Ovary (tissue), 9 donors: ENCODE data around the gene COG5. TPM values are rescaled to one million over a fixed set of nuclear protein-coding genes. Genes with fewer than 3 reads are reported as not detected.

Experiments
- DNase-seq, 5 donors: peaks; one replicate each; pipeline ENCODE4 v3.0.0-alpha.2; 2019 to 2020
- H3K27ac ChIP-seq, 2 donors: fragments of 200-600 bp; one replicate each; pipeline versions ENCODE4 v1.5.1 to v1.8.0; 2019 to 2022
- H3K27me3 ChIP-seq: fragments of 200-600 bp; one replicate; pipeline ENCODE4 v1.8.0; 2022
- H3K36me3 ChIP-seq: fragments of 200-600 bp; sonication (generic); one replicate; pipeline ENCODE4 v1.5.1; 2019
- H3K4me1 ChIP-seq: one replicate; pipeline ENCODE4 v1.8.1; 2013; ENCODE audit warnings: mild to moderate bottlenecking, moderate library complexity; ENCODE audit not compliant: insufficient read depth
- H3K4me3 ChIP-seq: fragments of 200-600 bp; sonication (generic); one replicate; pipeline ENCODE4 v1.5.1; 2017
- H3K9me3 ChIP-seq, 2 donors: fragments of 200-600 bp in 1 of 2; sonication (generic) in 1 of 2; one replicate each; pipeline versions ENCODE4 v1.5.1 to v1.8.1; 2013 to 2019; ENCODE audit warnings: mild to moderate bottlenecking in 1 of 2, moderate library complexity in 1 of 2
- EP300 ChIP-seq: sonication (generic); formaldehyde crosslinking; IDR thresholded peaks from one replicate; pipeline ENCODE4 v1.6.1; 2017; ENCODE audit warnings: antibody characterized with exemption
- POLR2A ChIP-seq: fragments of 450-650 bp; IDR thresholded peaks from one replicate; pipeline ENCODE4 v1.6.1; 2017; ENCODE audit warnings: antibody characterized with exemption, mild to moderate bottlenecking, moderate library complexity
- WGBS, 3 donors: extraction: QIAGEN DNeasy Blood & Tissue Kit in 1 of 3; methylation state at CpG; one replicate each; pipeline versions ENCODE4 v1.1.5 to v1.1.7; 2013 to 2017; 5-methylcytosine and 5-hydroxymethylcytosine counted together
- intact Hi-C, 4 donors: fragments of 100-400 bp; cut with DNase I; formaldehyde crosslinking; loops; one replicate each; pipeline versions ENCODE4 v1.11.0 to v1.15.1; 2022 to 2023
- polyA plus RNA-seq, 2 donors: library from polyadenylated mRNA; stranded (reverse); fragments of 200-250 nt in 1 of 2; fragments of 350-450 nt in 1 of 2; fragmentation: Illumina TruSeq in 1 of 2; extraction: RNeasy Lipid Tissue Mini Kit (QIAGEN cat#74804) in 1 of 2; gene quantifications; one replicate each; pipeline ENCODE4 v1.2.3, GENCODE V29; 2013 to 2014
- total RNA-seq, 7 donors: library from RNA; depleted of rRNA in 2 of 7; stranded (reverse); fragments of >200 nt in 2 of 7; fragmentation: NEBNext Ultra II Directional in 3 of 7; extraction: Animal tissue kit (Norgen Biotek cat#: 25700) in 3 of 7; gene quantifications; one replicate each; pipeline versions ENCODE4 v1.1.0 to v1.2.4, GENCODE V29; 2016 to 2023
- TF ChIP-seq, protein P1 (sequence below), 3 donors: fragments of 450-650 bp in 2 of 3; fragments of 200-600 bp in 1 of 3; IDR thresholded peaks; one replicate each; pipeline versions ENCODE4 v1.5.1 to v1.8.0; 2016 to 2022; ENCODE audit warnings: antibody characterized with exemption in 3 of 3, mild to moderate bottlenecking in 1 of 3
- donor health status: DM: no; HTN: no; CAD: no; lungs with moderate emphysema.
- donor health status: DM: no; HTN: no; CAD: no.
- donor health status: Bipolar disorder and iron deficiency.
- donor health status: DM: yes; HTN: yes; CAD: no.
- donor health status: DM: no; HTN: no; CAD: no.
- donor health status: DM: yes; HTN: yes; CAD: no.

The COG5 gene
- total and polyA plus RNA-seq, 9 donors, result 10.3 to 49.7 (median 37.6) TPM

DNA sequence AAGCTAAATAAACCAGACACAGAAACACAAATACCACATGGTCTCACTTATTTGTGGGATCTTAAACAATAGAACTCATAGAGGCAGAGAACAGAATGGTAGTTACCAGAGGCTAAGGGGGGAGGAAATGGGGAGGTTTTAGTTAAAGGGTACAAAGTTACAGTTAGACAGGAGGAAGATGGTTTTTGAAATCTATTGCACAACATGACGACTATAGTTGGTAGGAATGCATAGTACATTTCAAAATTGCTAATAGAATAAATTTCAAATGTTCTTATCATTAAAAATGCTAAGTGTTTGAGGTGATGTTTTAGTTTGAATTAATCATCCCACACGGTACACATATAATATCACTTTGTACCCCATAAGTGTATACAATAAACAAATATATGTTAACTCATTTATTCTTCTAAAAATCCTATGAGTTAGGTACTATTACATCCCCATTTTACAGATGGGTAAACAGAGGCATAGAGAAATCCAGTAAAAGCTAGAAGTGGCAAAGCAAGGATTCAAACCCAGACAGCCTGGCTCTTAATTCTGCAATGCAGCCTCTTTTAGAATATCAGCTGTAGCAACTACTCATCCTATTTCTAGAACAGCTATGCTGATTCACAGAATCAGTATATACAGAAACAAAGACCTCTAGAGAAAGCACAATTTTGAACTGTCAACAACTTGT, 344.0 kb downstream of the COG5 start:
- intact Hi-C loops, result no loop called here
- H3K9me3 ChIP-seq, result no peaks in the 10 kb centered on the region
- no peak for DNase-seq
- H3K27ac ChIP-seq, result no peak overlapping the region
- 86 to 93% (median 89%) methylated on average over 2 of the region's 2 CpGs for WGBS, 3 donors
- TF ChIP-seq, protein P1, sequence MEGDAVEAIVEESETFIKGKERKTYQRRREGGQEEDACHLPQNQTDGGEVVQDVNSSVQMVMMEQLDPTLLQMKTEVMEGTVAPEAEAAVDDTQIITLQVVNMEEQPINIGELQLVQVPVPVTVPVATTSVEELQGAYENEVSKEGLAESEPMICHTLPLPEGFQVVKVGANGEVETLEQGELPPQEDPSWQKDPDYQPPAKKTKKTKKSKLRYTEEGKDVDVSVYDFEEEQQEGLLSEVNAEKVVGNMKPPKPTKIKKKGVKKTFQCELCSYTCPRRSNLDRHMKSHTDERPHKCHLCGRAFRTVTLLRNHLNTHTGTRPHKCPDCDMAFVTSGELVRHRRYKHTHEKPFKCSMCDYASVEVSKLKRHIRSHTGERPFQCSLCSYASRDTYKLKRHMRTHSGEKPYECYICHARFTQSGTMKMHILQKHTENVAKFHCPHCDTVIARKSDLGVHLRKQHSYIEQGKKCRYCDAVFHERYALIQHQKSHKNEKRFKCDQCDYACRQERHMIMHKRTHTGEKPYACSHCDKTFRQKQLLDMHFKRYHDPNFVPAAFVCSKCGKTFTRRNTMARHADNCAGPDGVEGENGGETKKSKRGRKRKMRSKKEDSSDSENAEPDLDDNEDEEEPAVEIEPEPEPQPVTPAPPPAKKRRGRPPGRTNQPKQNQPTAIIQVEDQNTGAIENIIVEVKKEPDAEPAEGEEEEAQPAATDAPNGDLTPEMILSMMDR (IDR thresholded peaks at IDR 0.05), result no peak
- no peak for TF ChIP-seq POLR2A
- no peak for TF ChIP-seq EP300
- H3K4me1 ChIP-seq, result no peaks in the 10 kb centered on the region
- no peaks in the 10 kb centered on the region for H3K36me3 ChIP-seq
- no peak overlapping the region for H3K4me3 ChIP-seq
- no peaks in the 10 kb centered on the region for H3K27me3 ChIP-seq

DNA sequence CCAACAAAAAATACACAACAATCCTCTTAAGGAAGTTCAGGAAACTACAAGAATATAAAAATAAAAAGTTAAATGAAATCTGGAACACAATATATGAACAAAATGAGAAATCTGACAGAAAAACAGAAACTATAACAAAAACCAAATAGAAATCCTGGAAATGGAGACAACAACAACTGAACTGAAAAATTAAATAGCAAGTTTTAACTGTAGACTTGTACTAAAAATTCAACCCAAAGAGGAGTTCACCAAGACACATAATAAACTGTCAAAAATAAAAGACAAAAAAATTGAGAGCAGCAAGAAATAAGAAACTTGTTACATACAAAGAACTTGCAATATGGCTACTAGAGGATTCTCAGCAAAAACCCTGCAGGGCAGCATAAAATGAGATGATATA, 349.8 kb downstream of the COG5 start:
- TF ChIP-seq, protein P1 (IDR thresholded peaks at IDR 0.05), result no peak
- TF ChIP-seq POLR2A (no peak), EP300 (no peak)
- no peak overlapping the region for H3K4me3 ChIP-seq
- no peak for DNase-seq
- no peaks in the 10 kb centered on the region for H3K9me3 ChIP-seq
- H3K36me3 ChIP-seq, result no peaks in the 10 kb centered on the region
- intact Hi-C loops, result no loop called here
- no peak overlapping the region for H3K27ac ChIP-seq
- no peaks in the 10 kb centered on the region for H3K27me3 ChIP-seq
- no peaks in the 10 kb centered on the region for H3K4me1 ChIP-seq

DNA sequence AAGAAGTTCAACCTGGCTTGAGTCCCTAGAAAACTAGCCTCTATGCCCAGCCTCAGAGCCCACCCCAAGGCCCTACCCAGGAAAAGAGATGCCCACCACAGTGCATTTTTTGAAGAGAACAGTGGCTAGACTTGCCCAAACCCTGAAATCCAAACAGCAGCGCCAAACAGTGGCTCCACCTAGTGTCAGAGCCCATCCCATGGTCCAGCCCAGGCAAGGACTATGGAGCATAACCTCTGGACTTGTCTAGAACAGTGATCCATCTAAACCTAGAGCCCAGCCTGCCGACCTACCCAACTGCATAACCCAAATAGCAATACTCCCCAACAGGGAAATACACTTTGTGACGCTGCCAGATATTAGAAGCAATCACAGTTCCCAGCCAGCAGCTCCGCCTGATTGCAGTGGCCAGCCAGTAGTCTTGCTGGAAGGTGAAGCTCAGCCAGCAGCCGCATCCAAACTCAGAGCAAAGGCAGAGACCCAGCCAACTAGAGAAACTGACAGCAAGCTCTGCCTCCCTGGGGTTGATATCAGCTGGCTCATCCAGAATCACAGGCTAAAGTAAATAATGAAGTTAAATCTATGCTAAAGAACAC, 350.4 kb downstream of the COG5 start:
- intact Hi-C loops, result no loop called here
- no peaks in the 10 kb centered on the region for H3K27me3 ChIP-seq
- H3K36me3 ChIP-seq, result no peaks in the 10 kb centered on the region
- no peak overlapping the region for H3K4me3 ChIP-seq
- no peaks in the 10 kb centered on the region for H3K9me3 ChIP-seq
- H3K4me1 ChIP-seq, result peaks cover 2% of the 10 kb centered on the region
- 70 to 96% (median 89%) methylated on average over 5 of the region's 5 CpGs for WGBS, 3 donors
- H3K27ac ChIP-seq, result no peak overlapping the region
- DNase-seq, result no peak
- TF ChIP-seq EP300 (no peak), POLR2A (no peak)
- TF ChIP-seq, protein P1 (IDR thresholded peaks at IDR 0.05), result no peak

DNA sequence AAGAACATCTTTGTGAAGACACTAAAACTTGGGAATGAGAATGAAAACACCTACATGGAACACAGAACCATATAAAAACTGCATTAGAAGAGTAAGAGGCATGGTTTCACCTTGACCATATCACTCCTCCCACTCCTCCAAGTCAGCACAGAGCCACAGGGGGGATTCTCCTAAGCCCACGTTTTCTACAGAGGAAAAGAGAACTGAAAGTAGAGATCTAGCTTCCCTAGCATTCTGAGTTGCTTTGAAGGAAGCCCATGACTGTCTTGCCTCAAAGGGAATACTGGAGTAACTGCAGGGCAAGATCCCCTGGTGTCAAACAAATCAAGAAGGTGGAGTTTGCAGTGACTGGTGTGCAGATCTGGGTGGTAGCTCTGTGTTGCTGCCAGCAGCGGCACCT, 351.0 kb downstream of the COG5 start:
- Histone ChIP-seq H3K27ac (no peak overlapping the region), H3K9me3 (no peaks in the 10 kb centered on the region), H3K27me3 (no peaks in the 10 kb centered on the region), H3K36me3 (no peaks in the 10 kb centered on the region), H3K4me1 (peaks cover 2% of the 10 kb centered on the region), H3K4me3 (no peak overlapping the region)
- TF ChIP-seq POLR2A (no peak), EP300 (no peak)
- TF ChIP-seq, protein P1 (IDR thresholded peaks at IDR 0.05), result no peak
- intact Hi-C loops, result no loop called here
- WGBS, 3 donors, result 83 to 85% (median 83%) methylated on average over 2 of the region's 2 CpGs
- no peak for DNase-seq
